ENCODE results near the gene RPL37. TPM values are rescaled to one million over a fixed set of nuclear protein-coding genes. Genes with fewer than 3 reads are reported as not detected.

RPL37 gene
- total and polyA plus RNA-seq, 9 of the 15 experiments (the other 6 are each of a cell fraction or from before 2014, with no cell fraction given): 2,342 to 7,963 (median 4,091) TPM

- no peak for TF ChIP-seq ZNF347 (CRISPR knock-in tag; IDR thresholded peaks at IDR 0.05; ENCODE audit: low read depth)
- peak; percentile 96 for TF ChIP-seq TAF7 (tag; IDR thresholded peaks at IDR 0.05)
- peak; percentile 12; the same call in 1 of the 2 replicates for TF ChIP-seq SMARCA4 (IDR thresholded peaks at IDR 0.05)
- TF ChIP-seq ASH1L (IDR thresholded peaks at IDR 0.05; ENCODE audit: borderline replicate concordance, low read depth, partially characterized antibody): no peak
- TF ChIP-seq HEY1 (CRISPR knock-in tag; IDR thresholded peaks at IDR 0.05; ENCODE audit: borderline replicate concordance): no peak
- TF ChIP-seq POLR2B (IDR thresholded peaks at IDR 0.05; ENCODE audit: low read depth, partially characterized antibody): peak; percentile 78
- 0 out of 2 replicates have a peak, but pooled peaks have one; percentile 38 for TF ChIP-seq NCOA1 (IDR thresholded peaks at IDR 0.05; ENCODE audit: low read depth)
- TF ChIP-seq SUPT5H (IDR thresholded peaks at IDR 0.05): peak; percentile 91
- TF ChIP-seq ZNF551 (CRISPR knock-in tag; IDR thresholded peaks at IDR 0.05): no peak
- no peak for TF ChIP-seq ZNF146 (CRISPR knock-in tag; IDR thresholded peaks at IDR 0.05; ENCODE audit: unreplicated experiment)
- TF ChIP-seq ATF2 (CRISPR knock-in tag; IDR thresholded peaks at IDR 0.05): no peak
- peak; percentile 55 for TF ChIP-seq CREB3L1 (IDR thresholded peaks at IDR 0.05; ENCODE audit: borderline replicate concordance, low read depth)
- TF ChIP-seq PHF8 (IDR thresholded peaks at IDR 0.05; ENCODE audit: borderline replicate concordance, low read length): peak; percentile 91; the same call in 1 of the 2 replicates
- peak; percentile 85 to 96 for TF ChIP-seq E2F6 (IDR thresholded peaks at IDR 0.05; ENCODE audit: borderline replicate concordance in 1 of 2, extremely low read depth in 1 of 2, insufficient read depth in 1 of 2, insufficient read length in 1 of 2, low read depth in 1 of 2, low read length in 1 of 2, poor library complexity in 1 of 2, severe bottlenecking in 1 of 2)
- no peak for TF ChIP-seq RBM25 (IDR thresholded peaks at IDR 0.05; ENCODE audit: low read depth, low read length, severe bottlenecking)
- peak; percentile 84; the same call in 1 of the 2 replicates for TF ChIP-seq E2F5 (CRISPR knock-in tag; IDR thresholded peaks at IDR 0.05)
- no peak for TF ChIP-seq TAF15 (IDR thresholded peaks at IDR 0.05; ENCODE audit: low read depth, low read length)
- TF ChIP-seq PRDM10 (IDR thresholded peaks at IDR 0.05; ENCODE audit: partially characterized antibody): peak; percentile 75
These were observed 36.8 kb downstream of the RPL37 start, which contains the start of gene PRKAA1 (continued) for GRCh38 chr5:40798012-40798800.
